Mucosa of rectum (tissue), 2 donors: ENCODE data around the gene AKAP8L.
"Not testable (repeated sequence)": the region's sequence is repeated elsewhere in the genome, so short reads cannot be mapped to it uniquely, and the experiment has no call there.

ENCODE experiments used
- H3K27ac ChIP-seq, 2 donors: one replicate each; pipeline ENCODE4 v1.7.0; 2013; ENCODE audit warnings: inconsistent platforms in 2 of 2, low read depth in 2 of 2, low read length in 2 of 2
- H3K27me3 ChIP-seq, 2 donors: one replicate each; pipeline ENCODE4 v1.7.0; 2013; ENCODE audit warnings: low read length in 2 of 2; ENCODE audit not compliant: control insufficient read depth in 2 of 2, insufficient read depth in 2 of 2
- H3K36me3 ChIP-seq, 2 donors: one replicate each; pipeline ENCODE4 v1.7.0; 2013; ENCODE audit warnings: low read length in 2 of 2; ENCODE audit not compliant: control insufficient read depth in 2 of 2, insufficient read depth in 2 of 2
- H3K4me1 ChIP-seq, 2 donors: one replicate each; pipeline ENCODE4 v1.7.0; 2013; ENCODE audit warnings: low read length in 2 of 2, mild to moderate bottlenecking in 1 of 2; ENCODE audit not compliant: control insufficient read depth in 2 of 2, insufficient read depth in 2 of 2
- H3K4me3 ChIP-seq, 2 donors: one replicate each; pipeline ENCODE4 v1.7.0; 2013; ENCODE audit warnings: low read length in 2 of 2
- H3K9ac ChIP-seq, 2 donors: one replicate each; pipeline ENCODE4 v1.7.0; 2013; ENCODE audit warnings: low read length in 2 of 2, low read depth in 1 of 2, mild to moderate bottlenecking in 1 of 2
- H3K9me3 ChIP-seq, 2 donors: one replicate each; pipeline ENCODE4 v1.7.0; 2013; ENCODE audit warnings: low read length in 2 of 2; ENCODE audit not compliant: control insufficient read depth in 2 of 2
- donor health status: healthy.
- donor health status: Normal muscosa, but diverticular disease.

Gene AKAP8L

GRCh38 chr19:15371119-15371518, 47.7 kb downstream of the AKAP8L start:
- Histone ChIP-seq H3K36me3 (peaks cover 42 to 70% of the 10 kb centered on the region in 2 donors), H3K27ac (no peak overlapping the region), H3K9me3 (no peaks in the 10 kb centered on the region), H3K9ac (no peak overlapping the region), H3K4me1 (peaks cover 0 to 3% of the 10 kb centered on the region in 2 donors), H3K27me3 (no peaks in the 10 kb centered on the region), H3K4me3 (no peak overlapping the region)

- Histone ChIP-seq H3K9ac (no peak overlapping the region), H3K4me3 (no peak overlapping the region), H3K9me3 (no peaks in the 10 kb centered on the region), H3K4me1 (no peaks in the 10 kb centered on the region), H3K36me3 (peaks cover 53 to 75% of the 10 kb centered on the region in 2 donors), H3K27ac (no peak overlapping the region), H3K27me3 (no peaks in the 10 kb centered on the region)
Measured at GRCh38 chr19:15369594-15369891, 49.2 kb downstream of the AKAP8L start.

DNA sequence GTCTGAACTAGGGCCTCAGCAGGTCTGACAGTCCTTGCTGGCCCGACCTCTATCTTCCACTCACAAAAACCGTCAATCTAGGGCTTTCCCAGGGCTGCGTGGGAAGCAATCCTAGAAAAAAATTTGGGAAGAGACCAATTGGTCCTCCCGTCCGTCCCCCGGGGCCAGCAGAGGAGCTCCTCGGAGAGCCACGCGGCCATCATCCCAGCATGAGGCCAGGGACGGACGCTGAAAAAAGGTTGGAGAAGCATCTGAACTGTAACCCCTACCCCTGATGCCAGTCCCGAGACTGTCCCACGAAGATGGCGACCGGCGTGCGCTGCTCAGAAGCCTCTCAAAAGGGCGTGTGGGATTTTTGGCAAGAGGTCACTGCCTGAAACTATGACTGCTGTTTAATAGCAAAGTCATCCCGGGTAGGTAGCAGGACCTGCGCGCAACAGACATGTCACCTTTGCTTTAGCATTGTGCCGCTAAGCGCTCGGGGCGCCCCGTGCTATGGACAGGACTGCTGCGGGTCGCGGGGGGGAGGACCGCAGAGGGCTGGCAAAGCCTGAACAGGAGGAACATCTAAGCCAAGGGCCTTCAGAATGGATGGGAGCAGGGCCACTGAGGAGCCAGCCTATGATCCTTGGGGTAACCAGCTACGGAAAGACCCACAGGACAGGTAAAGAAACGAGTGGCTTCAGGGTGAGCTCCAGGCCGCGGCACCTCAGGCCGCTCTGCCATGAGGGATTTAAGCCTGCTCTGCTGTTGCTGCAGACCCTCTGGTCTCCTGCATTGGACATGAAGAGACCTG, 49.8 kb downstream of the AKAP8L start:
- Histone ChIP-seq H3K4me1 (no peaks in the 10 kb centered on the region), H3K27ac (no peak overlapping the region), H3K27me3 (no peaks in the 10 kb centered on the region), H3K4me3 (no peak overlapping the region), H3K9me3 (no peaks in the 10 kb centered on the region), H3K36me3 (peaks cover 53 to 73% of the 10 kb centered on the region in 2 donors), H3K9ac (no peak overlapping the region)

- Histone ChIP-seq H3K27me3 (no peaks in the 10 kb centered on the region), H3K9me3 (no peaks in the 10 kb centered on the region), H3K9ac (no peak overlapping the region), H3K4me3 (no peak overlapping the region), H3K4me1 (no peaks in the 10 kb centered on the region), H3K27ac (no peak overlapping the region), H3K36me3 (peaks cover 53 to 66% of the 10 kb centered on the region in 2 donors)
Measured at GRCh38 chr19:15368051-15368632, 50.6 kb downstream of the AKAP8L start.

- H3K36me3 ChIP-seq: peaks cover 53 to 59% of the 10 kb centered on the region in 2 donors
Measured at GRCh38 chr19:15367439-15367838, 51.3 kb downstream of the AKAP8L start.

GRCh38 chr19:15365264-15365663, 53.5 kb downstream of the AKAP8L start:
- Histone ChIP-seq H3K27ac (no peak overlapping the region), H3K4me3 (no peak overlapping the region), H3K9ac (no peak overlapping the region), H3K4me1 (peaks cover 0 to under 1% of the 10 kb centered on the region in 2 donors), H3K9me3 (no peaks in the 10 kb centered on the region), H3K27me3 (no peaks in the 10 kb centered on the region), H3K36me3 (peaks cover 55 to 57% of the 10 kb centered on the region in 2 donors)

More at GRCh38 chr19:15367439-15367838, 51.3 kb downstream of the AKAP8L start:
- no peak overlapping the region for H3K4me3 ChIP-seq
- no peak overlapping the region for H3K9ac ChIP-seq
- H3K9me3 ChIP-seq: no peaks in the 10 kb centered on the region
- H3K27me3 ChIP-seq: no peaks in the 10 kb centered on the region
- H3K27ac ChIP-seq: no peak overlapping the region
- H3K4me1 ChIP-seq: no peaks in the 10 kb centered on the region

GRCh38 chr19:15363791-15364190, 55.0 kb downstream of the AKAP8L start:
- H3K27ac ChIP-seq, H3K9me3 ChIP-seq, H3K27me3 ChIP-seq, H3K9ac ChIP-seq, H3K4me3 ChIP-seq, H3K4me1 ChIP-seq: not testable (repeated sequence)
- peaks cover 51 to 53% of the 10 kb centered on the region in 2 donors for H3K36me3 ChIP-seq

DNA sequence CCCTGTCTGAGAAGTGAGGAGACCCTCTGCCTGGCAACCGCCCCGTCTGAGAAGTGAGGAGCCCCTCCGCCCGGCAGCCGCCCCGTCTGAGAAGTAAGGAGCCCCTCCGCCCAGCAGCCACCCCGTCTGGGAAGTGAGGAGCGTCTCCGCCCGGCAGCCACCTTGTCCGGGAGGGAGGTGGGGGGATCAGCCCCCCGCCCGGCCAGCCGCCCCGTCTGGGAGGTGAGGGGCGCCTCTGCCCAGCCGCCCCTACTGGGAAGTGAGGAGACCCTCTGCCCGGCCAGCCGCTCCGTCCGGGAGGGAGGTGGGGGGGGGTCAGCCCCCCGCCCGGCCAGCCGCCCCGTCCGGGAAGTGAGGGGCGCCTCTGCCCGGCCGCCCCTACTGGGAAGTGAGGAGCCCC, 55.7 kb downstream of the AKAP8L start:
- H3K27me3 ChIP-seq, H3K4me1 ChIP-seq, H3K27ac ChIP-seq, H3K9me3 ChIP-seq, H3K9ac ChIP-seq, H3K4me3 ChIP-seq: not testable (repeated sequence)
- peaks cover 52 to 53% of the 10 kb centered on the region in 2 donors for H3K36me3 ChIP-seq

DNA sequence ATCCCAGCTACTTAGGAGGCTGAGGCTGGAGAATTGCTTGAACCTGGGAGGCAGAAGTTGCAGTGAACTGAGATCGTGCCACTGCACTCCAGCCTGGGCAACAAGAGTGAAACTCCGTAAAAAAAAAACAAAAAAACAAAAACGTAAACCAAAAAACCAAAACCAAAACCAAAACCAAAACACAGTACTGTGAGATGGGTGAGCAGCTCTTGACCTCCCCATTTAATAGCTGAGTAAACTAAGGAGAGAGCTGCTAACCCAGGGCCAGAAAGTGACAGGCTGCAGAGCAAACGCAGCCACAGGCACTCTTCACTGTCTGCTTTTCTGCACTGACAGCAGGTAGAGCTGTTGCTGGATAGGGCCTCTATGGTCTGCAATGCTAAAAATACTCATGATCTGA, 58.8 kb downstream of the AKAP8L start:
- H3K27ac ChIP-seq: not testable (repeated sequence)

GRCh38 chr19:15358918-15359317, 59.9 kb downstream of the AKAP8L start:
- H3K9me3 ChIP-seq: no peaks in the 10 kb centered on the region
- H3K4me3 ChIP-seq: no peak overlapping the region
- H3K4me1 ChIP-seq: peaks cover 0 to 3% of the 10 kb centered on the region in 2 donors
- no peak overlapping the region for H3K27ac ChIP-seq
- no peak overlapping the region for H3K9ac ChIP-seq
- H3K36me3 ChIP-seq: peaks cover 59 to 62% of the 10 kb centered on the region in 2 donors
- H3K27me3 ChIP-seq: no peaks in the 10 kb centered on the region

More for the DNA sequence above, 58.8 kb downstream of the AKAP8L start:
- H3K4me1 ChIP-seq, H3K4me3 ChIP-seq, H3K9ac ChIP-seq, H3K27me3 ChIP-seq, H3K9me3 ChIP-seq: not testable (repeated sequence)
- H3K36me3 ChIP-seq: peaks cover 54 to 56% of the 10 kb centered on the region in 2 donors
